Activated T-cell treated with anti-CD3 and anti-CD28 coated beads, Interleukin-2, amount 50 U/mL, for 24 hours (primary cell): ENCODE data around the gene GALNT4.

Experiments used
- DNase-seq: peaks from one replicate; pipeline ENCODE4 v3.0.0-alpha.2; 2020
- H3K27ac Mint-ChIP-seq: 2 replicates; pipeline ENCODE4 v1.8.0; 2020; ENCODE audit warnings: mild to moderate bottlenecking, mixed read lengths
- H3K27me3 Mint-ChIP-seq: 2 replicates; pipeline ENCODE4 v1.8.0; 2020; ENCODE audit warnings: mixed read lengths
- H3K36me3 Mint-ChIP-seq: 2 replicates; pipeline ENCODE4 v1.8.0; 2020; ENCODE audit warnings: low read depth, mixed read lengths
- H3K4me1 Mint-ChIP-seq: 2 replicates; pipeline ENCODE4 v1.8.0; 2020; ENCODE audit warnings: low read depth, mixed read lengths
- H3K4me3 Mint-ChIP-seq: 2 replicates; pipeline ENCODE4 v1.8.0; 2020; ENCODE audit warnings: mild to moderate bottlenecking, moderate library complexity, mixed read lengths
- H3K9me3 Mint-ChIP-seq: 2 replicates; pipeline ENCODE4 v1.8.0; 2020; ENCODE audit warnings: mixed read lengths

The GALNT4 gene

GRCh38 chr12:89493670-89494302 lies 30.8 kb downstream of the GALNT4 start:
- Mint-ChIP-seq H3K36me3 (peaks cover 59% of the 10 kb centered on the region), H3K27ac (peak overlapping the region; percentile 99), H3K9me3 (peaks cover 2% of the 10 kb centered on the region), H3K4me1 (peaks cover 32% of the 10 kb centered on the region), H3K4me3 (no peak overlapping the region), H3K27me3 (no peaks in the 10 kb centered on the region)
- no peak for DNase-seq

- Mint-ChIP-seq H3K27me3 (no peaks in the 10 kb centered on the region), H3K4me3 (no peak overlapping the region), H3K27ac (peak overlapping the region; percentile 64), H3K36me3 (peaks cover 60% of the 10 kb centered on the region), H3K9me3 (peaks cover 2% of the 10 kb centered on the region), H3K4me1 (peaks cover 32% of the 10 kb centered on the region)
- DNase-seq = no peak
Measured at GRCh38 chr12:89492883-89493282, 31.7 kb downstream of the GALNT4 start.

- Mint-ChIP-seq H3K36me3 (peaks cover 64% of the 10 kb centered on the region), H3K27ac (peak overlapping the region; percentile 22), H3K4me1 (peaks cover 28% of the 10 kb centered on the region), H3K4me3 (no peak overlapping the region), H3K9me3 (peaks cover 2% of the 10 kb centered on the region), H3K27me3 (no peaks in the 10 kb centered on the region)
- DNase-seq = no peak
Measured at GRCh38 chr12:89490922-89491321, 33.7 kb downstream of the GALNT4 start.

GRCh38 chr12:89486264-89486663 lies 38.3 kb downstream of the GALNT4 start:
- no peaks in the 10 kb centered on the region for H3K4me1 Mint-ChIP-seq
- H3K27ac Mint-ChIP-seq = no peak overlapping the region
- no peaks in the 10 kb centered on the region for H3K9me3 Mint-ChIP-seq
- no peaks in the 10 kb centered on the region for H3K27me3 Mint-ChIP-seq
- H3K4me3 Mint-ChIP-seq = no peak overlapping the region
- DNase-seq = no peak
- H3K36me3 Mint-ChIP-seq = peaks cover 70% of the 10 kb centered on the region

GRCh38 chr12:89484470-89484869 lies 40.1 kb downstream of the GALNT4 start:
- H3K4me1 Mint-ChIP-seq = no peaks in the 10 kb centered on the region
- H3K4me3 Mint-ChIP-seq = no peak overlapping the region
- peaks cover 55% of the 10 kb centered on the region for H3K36me3 Mint-ChIP-seq
- no peak for DNase-seq
- no peaks in the 10 kb centered on the region for H3K27me3 Mint-ChIP-seq
- no peaks in the 10 kb centered on the region for H3K9me3 Mint-ChIP-seq
- H3K27ac Mint-ChIP-seq = no peak overlapping the region

GRCh38 chr12:89481213-89481914 lies 43.2 kb downstream of the GALNT4 start:
- no peak overlapping the region for H3K27ac Mint-ChIP-seq
- H3K4me1 Mint-ChIP-seq = peaks cover 11% of the 10 kb centered on the region
- no peak for DNase-seq
- no peaks in the 10 kb centered on the region for H3K9me3 Mint-ChIP-seq
- peaks cover 34% of the 10 kb centered on the region for H3K36me3 Mint-ChIP-seq
- no peaks in the 10 kb centered on the region for H3K27me3 Mint-ChIP-seq
- H3K4me3 Mint-ChIP-seq = no peak overlapping the region

DNA sequence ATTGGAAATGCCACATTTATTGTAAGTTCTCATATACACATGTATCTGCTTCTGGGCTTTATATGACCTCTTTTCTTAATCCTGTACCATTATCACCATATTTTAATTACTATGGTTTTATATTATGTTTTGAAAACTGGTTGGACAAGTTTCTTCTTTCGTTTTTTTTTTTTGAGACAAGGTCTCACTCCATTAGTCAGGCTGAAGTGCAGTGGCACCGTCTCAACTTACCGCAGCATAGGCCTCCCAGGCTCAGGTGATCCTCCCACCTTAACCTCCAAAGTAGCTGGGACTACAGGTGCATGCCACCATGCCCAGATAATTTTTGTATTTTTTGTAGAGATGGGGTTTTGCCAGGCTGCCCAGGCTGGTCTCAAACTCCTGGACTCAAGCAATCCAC lies 44.6 kb downstream of the GALNT4 start:
- no peaks in the 10 kb centered on the region for H3K9me3 Mint-ChIP-seq
- H3K27me3 Mint-ChIP-seq = no peaks in the 10 kb centered on the region
- no peak for DNase-seq
- peaks cover 20% of the 10 kb centered on the region for H3K36me3 Mint-ChIP-seq
- H3K27ac Mint-ChIP-seq = no peak overlapping the region
- peaks cover 20% of the 10 kb centered on the region for H3K4me1 Mint-ChIP-seq
- no peak overlapping the region for H3K4me3 Mint-ChIP-seq

GRCh38 chr12:89477633-89478279 lies 46.8 kb downstream of the GALNT4 start:
- no peak for DNase-seq
- peaks cover 10% of the 10 kb centered on the region for H3K36me3 Mint-ChIP-seq
- H3K27me3 Mint-ChIP-seq = no peaks in the 10 kb centered on the region
- peaks cover 31% of the 10 kb centered on the region for H3K4me1 Mint-ChIP-seq
- H3K9me3 Mint-ChIP-seq = no peaks in the 10 kb centered on the region
- peak overlapping the region; percentile 3 for H3K27ac Mint-ChIP-seq
- H3K4me3 Mint-ChIP-seq = no peak overlapping the region

DNA sequence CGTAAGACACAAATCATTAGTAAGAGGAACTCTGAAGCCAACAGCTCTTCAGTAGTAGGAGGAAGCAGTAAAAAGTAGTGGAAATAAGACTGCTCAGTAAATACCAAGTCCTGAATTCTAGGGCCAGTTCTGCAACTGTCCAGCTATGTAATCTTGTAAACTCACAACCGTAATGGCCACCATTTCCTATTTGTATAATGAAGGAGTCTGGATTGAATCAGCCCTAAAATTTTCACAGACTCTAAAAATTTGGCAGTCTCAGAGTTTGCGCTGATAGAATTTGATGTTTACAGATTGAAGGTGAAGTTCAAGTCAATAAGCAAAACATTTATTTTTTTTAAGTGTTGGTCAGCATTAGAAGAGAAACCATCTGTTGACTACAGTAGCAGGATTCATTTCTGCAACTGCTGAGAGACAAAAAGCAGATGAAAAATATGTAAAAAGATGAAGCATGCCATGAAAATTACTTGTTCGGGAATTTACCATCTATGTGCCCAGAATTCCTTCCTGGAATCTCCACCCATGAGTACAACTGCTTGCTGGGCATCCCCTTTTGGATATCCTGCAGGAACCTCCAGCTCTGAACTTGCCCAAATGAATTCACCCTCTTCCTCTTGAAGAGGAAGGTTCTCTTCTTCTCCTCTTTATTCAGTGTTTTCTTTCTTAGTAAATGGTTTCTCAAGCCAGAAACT lies 47.5 kb downstream of the GALNT4 start:
- peak overlapping the region; percentile 3 for H3K27ac Mint-ChIP-seq
- no peaks in the 10 kb centered on the region for H3K9me3 Mint-ChIP-seq
- peaks cover 38% of the 10 kb centered on the region for H3K4me1 Mint-ChIP-seq

DNA sequence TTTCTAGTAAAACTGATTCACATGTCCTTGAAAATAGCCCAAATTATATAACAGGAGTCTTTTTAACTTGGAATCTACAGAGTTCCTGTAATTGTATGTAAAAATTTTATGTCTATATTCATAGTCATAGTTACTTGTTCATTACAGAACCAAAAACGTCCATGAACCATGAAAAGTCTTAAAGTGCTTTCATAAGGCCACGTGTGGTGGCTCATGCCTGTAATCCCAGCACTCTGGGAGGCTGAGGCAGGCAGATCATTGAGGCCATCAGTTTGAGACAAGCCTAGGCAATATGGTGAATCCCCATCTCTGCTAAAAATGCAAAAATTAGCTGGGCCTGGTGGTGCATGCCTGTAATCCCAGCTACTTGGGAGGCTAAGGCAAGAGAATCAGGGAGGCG lies 48.4 kb downstream of the GALNT4 start:
- H3K4me1 Mint-ChIP-seq = peaks cover 43% of the 10 kb centered on the region
- no peak overlapping the region for H3K27ac Mint-ChIP-seq
- H3K9me3 Mint-ChIP-seq = no peaks in the 10 kb centered on the region
- no peak overlapping the region for H3K4me3 Mint-ChIP-seq
- no peaks in the 10 kb centered on the region for H3K27me3 Mint-ChIP-seq
- DNase-seq = no peak
- H3K36me3 Mint-ChIP-seq = peaks cover 12% of the 10 kb centered on the region

More for the DNA sequence above, 47.5 kb downstream of the GALNT4 start:
- H3K36me3 Mint-ChIP-seq = peaks cover 10% of the 10 kb centered on the region
- DNase-seq = no peak
- no peak overlapping the region for H3K4me3 Mint-ChIP-seq
- no peaks in the 10 kb centered on the region for H3K27me3 Mint-ChIP-seq

- H3K4me3 Mint-ChIP-seq = no peak overlapping the region
- peaks cover 50% of the 10 kb centered on the region for H3K4me1 Mint-ChIP-seq
- H3K36me3 Mint-ChIP-seq = peaks cover 10% of the 10 kb centered on the region
- peak overlapping the region; percentile 77 for H3K27ac Mint-ChIP-seq
- H3K9me3 Mint-ChIP-seq = no peaks in the 10 kb centered on the region
- H3K27me3 Mint-ChIP-seq = no peaks in the 10 kb centered on the region
- no peak for DNase-seq
Measured at GRCh38 chr12:89475203-89475990, 49.2 kb downstream of the GALNT4 start.

GRCh38 chr12:89474615-89475014 lies 50.0 kb downstream of the GALNT4 start:
- Mint-ChIP-seq H3K27me3 (no peaks in the 10 kb centered on the region), H3K4me3 (no peak overlapping the region), H3K27ac (peak overlapping the region; percentile 77), H3K9me3 (no peaks in the 10 kb centered on the region), H3K4me1 (peaks cover 55% of the 10 kb centered on the region), H3K36me3 (peaks cover 11% of the 10 kb centered on the region)
- no peak for DNase-seq
